Transverse colon (tissue), 4 donors: ENCODE results near the gene KIF1A. TPM values are rescaled to one million over a fixed set of nuclear protein-coding genes. Genes with fewer than 3 reads are reported as not detected.

ENCODE experiments used
- DNase-seq: peaks from one replicate; pipeline ENCODE4 v3.0.0-alpha.2; 2019
- H3K27ac ChIP-seq, 4 donors: fragments of 200-600 bp; sonication (generic); 2 replicates each; pipeline ENCODE4 v1.5.1; 2016 to 2018; ENCODE audit warnings: inconsistent platforms in 4 of 4
- H3K27me3 ChIP-seq: fragments of 200-600 bp; sonication (generic); 2 replicates; pipeline ENCODE4 v1.5.1; 2017; ENCODE audit warnings: inconsistent platforms
- H3K36me3 ChIP-seq, 4 donors: fragments of 200-600 bp; sonication (generic); 2 replicates each; pipeline ENCODE4 v1.5.1; 2017 to 2019; ENCODE audit warnings: inconsistent platforms in 4 of 4
- H3K4me1 ChIP-seq, 4 donors: fragments of 200-600 bp; sonication (generic); 2 replicates each; pipeline ENCODE4 v1.5.1; 2017 to 2020; ENCODE audit warnings: inconsistent platforms in 4 of 4
- H3K4me3 ChIP-seq, 4 donors: fragments of 200-600 bp; sonication (generic); 1 replicate in 1 of 4; 2 replicates in 3 of 4; pipeline versions ENCODE4 v1.5.1 to v1.6.1; 2017 to 2019; ENCODE audit warnings: inconsistent platforms in 4 of 4
- H3K9me3 ChIP-seq, 2 donors: fragments of 200-600 bp; sonication (generic); 2 replicates each; pipeline ENCODE4 v1.5.1; 2017 to 2019; ENCODE audit warnings: inconsistent platforms in 2 of 2
- EP300 ChIP-seq: sonication (generic); formaldehyde crosslinking; IDR thresholded peaks from one replicate; pipeline ENCODE4 v1.6.1; 2017; ENCODE audit warnings: antibody characterized with exemption, low read depth
- POLR2A ChIP-seq: fragments of 450-650 bp; IDR thresholded peaks from one replicate; pipeline ENCODE4 v1.6.1; 2016; ENCODE audit warnings: antibody characterized with exemption, mild to moderate bottlenecking, moderate library complexity
- POLR2AphosphoS5 ChIP-seq, 3 donors: sonication (generic); formaldehyde crosslinking; IDR thresholded peaks; one replicate each; pipeline ENCODE4 v1.6.1; 2016; ENCODE audit warnings: antibody characterized with exemption in 3 of 3
- WGBS, 2 donors: methylation state at CpG; one replicate each; pipeline ENCODE4 v1.1.5; 2018; ENCODE audit warnings: low coverage in 1 of 2; 5-methylcytosine and 5-hydroxymethylcytosine counted together
- in situ Hi-C, 4 donors: fragments of 200-750 bp; cut with MboI; loops; one replicate each; pipeline versions ENCODE4 v1.15.0 to v1.15.1; 2017; ENCODE audit warnings: low sequenced_read_pairs in 3 of 4, low pct_ligation_motif_present in 1 of 4, low pct_unique_long_range_greater_than_20kb in 1 of 4
- intact Hi-C: fragments of 100-400 bp; cut with DNase I; formaldehyde crosslinking; loops from one replicate; pipeline ENCODE4 v1.15.1; 2023; ENCODE audit warnings: low total_unique reads
- total RNA-seq, 4 donors: library from RNA; depleted of rRNA; stranded (reverse); fragments of >200 nt; gene quantifications; one replicate each; pipeline ENCODE4 v1.1.0, GENCODE V29; 2016
- TF ChIP-seq, protein P1 (sequence below), 5 experiments: fragments of 200-600 bp in 3 of 5; fragments of 450-650 bp in 2 of 5; sonication (generic) in 3 of 5; IDR thresholded peaks; 1 replicate in 2 of 5; 2 replicates in 3 of 5; pipeline ENCODE4 v1.5.1; 2016 to 2017; ENCODE audit warnings: antibody characterized with exemption in 5 of 5, inconsistent platforms in 3 of 5, mild to moderate bottlenecking in 2 of 5, moderate library complexity in 1 of 5

The KIF1A gene
- total RNA-seq, 4 donors from 2014 or later = 0.40 to 3.4 (median 2.9) TPM

DNA sequence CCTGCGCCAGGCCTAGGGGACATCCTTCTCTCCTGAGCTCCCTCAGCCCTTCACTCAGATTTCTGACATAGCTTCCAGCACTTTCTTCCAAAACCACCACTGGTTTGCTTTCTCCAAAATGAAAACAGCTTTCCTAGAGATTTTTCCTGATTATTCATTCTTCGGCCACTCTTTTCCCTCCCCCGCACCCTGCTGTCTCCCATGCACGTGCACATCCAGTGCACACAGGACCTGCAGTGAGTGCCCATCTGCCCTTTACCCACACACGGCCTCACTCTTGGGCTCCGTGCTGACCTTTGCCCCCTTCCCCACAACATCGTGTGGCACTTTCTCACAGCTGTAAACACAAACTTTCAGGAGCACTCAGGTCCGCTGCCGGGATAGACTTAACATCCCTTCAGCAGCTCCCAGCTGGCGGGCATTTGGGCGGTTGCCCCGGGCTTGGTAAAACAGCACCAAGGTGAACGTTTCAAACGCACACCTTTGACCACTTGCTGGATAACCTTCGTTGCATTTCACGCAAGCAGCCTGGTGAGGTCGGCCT, 25.8 kb downstream of the KIF1A start:
- 66 to 70% methylated on average over 12 to 17 of the region's 17 CpGs for WGBS, 2 donors
- Histone ChIP-seq H3K27me3 (peaks cover 19% of the 10 kb centered on the region), H3K4me1 (no peaks in the 10 kb centered on the region), H3K27ac (no peak overlapping the region), H3K4me3 (no peak overlapping the region), H3K9me3 (no peaks in the 10 kb centered on the region), H3K36me3 (no peaks in the 10 kb centered on the region)
- TF ChIP-seq, protein P1, sequence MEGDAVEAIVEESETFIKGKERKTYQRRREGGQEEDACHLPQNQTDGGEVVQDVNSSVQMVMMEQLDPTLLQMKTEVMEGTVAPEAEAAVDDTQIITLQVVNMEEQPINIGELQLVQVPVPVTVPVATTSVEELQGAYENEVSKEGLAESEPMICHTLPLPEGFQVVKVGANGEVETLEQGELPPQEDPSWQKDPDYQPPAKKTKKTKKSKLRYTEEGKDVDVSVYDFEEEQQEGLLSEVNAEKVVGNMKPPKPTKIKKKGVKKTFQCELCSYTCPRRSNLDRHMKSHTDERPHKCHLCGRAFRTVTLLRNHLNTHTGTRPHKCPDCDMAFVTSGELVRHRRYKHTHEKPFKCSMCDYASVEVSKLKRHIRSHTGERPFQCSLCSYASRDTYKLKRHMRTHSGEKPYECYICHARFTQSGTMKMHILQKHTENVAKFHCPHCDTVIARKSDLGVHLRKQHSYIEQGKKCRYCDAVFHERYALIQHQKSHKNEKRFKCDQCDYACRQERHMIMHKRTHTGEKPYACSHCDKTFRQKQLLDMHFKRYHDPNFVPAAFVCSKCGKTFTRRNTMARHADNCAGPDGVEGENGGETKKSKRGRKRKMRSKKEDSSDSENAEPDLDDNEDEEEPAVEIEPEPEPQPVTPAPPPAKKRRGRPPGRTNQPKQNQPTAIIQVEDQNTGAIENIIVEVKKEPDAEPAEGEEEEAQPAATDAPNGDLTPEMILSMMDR (IDR thresholded peaks at IDR 0.05) = no peak
- TF ChIP-seq POLR2AphosphoS5 (IDR thresholded peaks at IDR 0.05) = no peak
- TF ChIP-seq POLR2A = no peak
- no peak for TF ChIP-seq EP300
- no peak for DNase-seq
- in situ Hi-C loops (no loop called here), intact Hi-C loops (no loop called here)

DNA sequence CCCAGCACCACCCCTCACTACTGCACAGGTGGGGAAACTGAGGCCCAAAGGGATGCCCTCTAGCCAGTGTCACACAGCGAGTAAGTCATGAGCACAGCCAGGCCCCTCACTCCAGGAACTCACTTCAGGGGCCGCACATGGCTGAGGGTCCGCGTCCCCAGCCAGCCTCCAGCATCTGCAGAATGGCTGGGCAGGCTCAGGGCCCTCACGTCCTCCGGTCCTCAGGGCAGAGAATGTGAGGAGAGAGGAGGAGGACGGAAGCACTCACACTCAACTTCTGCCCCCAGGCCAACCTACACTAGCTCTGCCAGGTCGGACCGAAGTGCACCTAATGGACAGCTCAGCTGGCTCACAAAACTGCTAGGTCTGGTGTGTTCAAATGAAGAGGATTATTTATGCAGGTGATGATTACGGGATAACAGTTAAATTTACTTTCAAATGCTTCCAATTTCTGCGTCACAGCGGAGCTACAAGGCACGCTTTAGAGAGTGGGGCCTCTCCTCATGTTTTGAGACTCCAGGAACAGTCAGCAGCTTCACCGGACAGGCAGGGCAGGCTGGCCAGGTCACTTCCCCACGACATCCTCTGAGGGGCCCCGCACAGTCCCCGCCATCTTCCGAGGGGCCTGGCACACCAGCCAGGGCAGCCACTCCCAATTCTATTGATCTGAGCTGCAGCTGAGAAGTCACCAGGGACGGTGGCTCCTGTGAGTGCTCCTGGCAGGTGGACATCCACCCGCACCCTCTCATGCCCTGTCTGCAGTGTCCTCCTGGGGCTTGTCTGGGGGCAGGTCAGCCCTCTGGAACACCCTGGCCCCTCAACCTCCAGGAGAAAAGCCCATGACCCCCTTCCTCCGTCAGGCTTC, 26.5 kb downstream of the KIF1A start:
- in situ Hi-C loops = no loop called here
- WGBS, 2 donors = 84% methylated on average over 21 of the region's 21 CpGs; no CpG with 5 or more reads in 1 of the 2 donors
- no peaks in the 10 kb centered on the region for H3K9me3 ChIP-seq
- no peaks in the 10 kb centered on the region for H3K36me3 ChIP-seq
- TF ChIP-seq, protein P1 (IDR thresholded peaks at IDR 0.05) = no peak
- no peak for TF ChIP-seq POLR2A
- no peak for TF ChIP-seq POLR2AphosphoS5 (IDR thresholded peaks at IDR 0.05)
- no peak for TF ChIP-seq EP300
- H3K4me3 ChIP-seq = no peak overlapping the region
- DNase-seq = no peak
- no peak overlapping the region for H3K27ac ChIP-seq
- peaks cover 12% of the 10 kb centered on the region for H3K27me3 ChIP-seq
- no peaks in the 10 kb centered on the region for H3K4me1 ChIP-seq
- intact Hi-C loops = no loop called here

DNA sequence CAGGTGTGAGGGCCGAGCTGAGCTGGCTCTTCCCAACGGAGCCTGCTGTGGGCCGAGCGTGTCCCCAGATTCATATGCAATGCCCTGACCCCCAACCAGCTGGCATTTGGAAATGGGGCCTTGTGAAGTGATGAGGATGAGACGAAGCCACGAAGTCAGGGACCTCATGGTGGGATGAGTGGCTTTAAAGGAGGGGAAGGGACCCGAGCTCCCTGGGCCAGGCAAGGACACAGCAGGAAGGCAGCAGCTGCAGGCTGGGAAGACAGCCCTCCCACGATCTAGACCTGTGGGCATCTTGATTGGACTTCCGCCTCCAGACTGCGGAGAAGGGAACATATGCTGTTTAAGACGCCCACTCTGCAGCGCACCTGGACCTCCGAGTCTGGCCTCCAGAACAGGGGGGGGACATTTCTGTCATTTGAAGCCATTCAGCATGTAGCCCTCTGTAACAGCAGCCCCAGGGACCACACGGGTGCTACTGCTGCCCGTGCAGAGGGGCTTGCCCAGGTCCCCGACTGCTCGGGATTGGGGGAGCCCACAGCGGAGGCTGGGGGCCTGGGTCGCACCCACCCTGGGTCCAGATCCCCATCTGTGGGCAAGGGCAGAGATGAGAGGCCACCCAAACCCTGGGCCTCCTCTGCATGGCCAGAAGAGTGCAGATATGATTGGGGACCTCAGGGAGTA, 27.2 kb downstream of the KIF1A start:
- Histone ChIP-seq H3K27ac (no peak overlapping the region), H3K36me3 (no peaks in the 10 kb centered on the region), H3K9me3 (no peaks in the 10 kb centered on the region), H3K4me1 (no peaks in the 10 kb centered on the region), H3K27me3 (peaks cover 5% of the 10 kb centered on the region), H3K4me3 (no peak overlapping the region)
- 72% methylated on average over 19 of the region's 19 CpGs; no CpG with 5 or more reads in 1 of the 2 donors for WGBS, 2 donors
- in situ Hi-C loops = no loop called here
- TF ChIP-seq POLR2AphosphoS5 (IDR thresholded peaks at IDR 0.05) = no peak
- no peak for TF ChIP-seq EP300
- no peak for TF ChIP-seq POLR2A
- TF ChIP-seq, protein P1 (IDR thresholded peaks at IDR 0.05) = no peak
- no peak for DNase-seq
- intact Hi-C loops = no loop called here
